Activated CD8-positive, alpha-beta memory T cell treated with anti-CD3 and anti-CD28 coated beads for 48 hours (primary cell): ENCODE measurements around the gene KRTAP1-3.
"Not testable (repeated sequence)": the region's sequence is repeated elsewhere in the genome, so short reads cannot be mapped to it uniquely, and the experiment has no call there.

Experiments used
- DNase-seq, 3 experiments: peaks; one replicate each; pipeline ENCODE4 v3.0.0-alpha.2; 2020; ENCODE audit warnings: low read depth in 2 of 3, low spot score in 2 of 3

Gene KRTAP1-3

GRCh38 chr17:41012326-41013120 is 22.2 kb downstream of the KRTAP1-3 start:
- DNase-seq = no peak

GRCh38 chr17:41010441-41010840 is 24.2 kb downstream of the KRTAP1-3 start:
- no peak for DNase-seq

GRCh38 chr17:41009936-41010335 is 24.7 kb downstream of the KRTAP1-3 start:
- DNase-seq = no peak

- DNase-seq = no peak
These were observed 25.3 kb downstream of the KRTAP1-3 start for GRCh38 chr17:41009301-41009760.

- no peak for DNase-seq
These were observed 25.9 kb downstream of the KRTAP1-3 start, which contains the start of gene KRTAP3-1 for GRCh38 chr17:41008811-41009210. Gene KRTAP3-1 (minus strand): TSS chr17:41009128. CDS start chr17:41009074, 54 bp downstream.

GRCh38 chr17:41004397-41004796 is 30.3 kb downstream of the KRTAP1-3 start:
- DNase-seq = no peak

GRCh38 chr17:41003926-41004325 is 30.7 kb downstream of the KRTAP1-3 start:
- no peak for DNase-seq

- no peak for DNase-seq
These were observed 31.9 kb downstream of the KRTAP1-3 start for GRCh38 chr17:41002814-41003213.

GRCh38 chr17:41001795-41002194 is 32.9 kb downstream of the KRTAP1-3 start:
- DNase-seq = no peak

GRCh38 chr17:40999563-40999962 is 35.1 kb downstream of the KRTAP1-3 start, which contains the start of gene KRTAP3-2:
Gene KRTAP3-2 (minus strand): TSS chr17:40999906. CDS start chr17:40999853, 53 bp downstream.
- not testable (repeated sequence) for DNase-seq

GRCh38 chr17:40997361-40997760 is 37.3 kb downstream of the KRTAP1-3 start:
- DNase-seq = no peak

GRCh38 chr17:40996829-40997228 is 37.8 kb downstream of the KRTAP1-3 start:
- no peak for DNase-seq

GRCh38 chr17:40995116-40995515 is 39.6 kb downstream of the KRTAP1-3 start:
- no peak for DNase-seq

- no peak for DNase-seq
These were observed 40.8 kb downstream of the KRTAP1-3 start, which contains the start of gene KRTAP3-3 for GRCh38 chr17:40993839-40994238. Gene KRTAP3-3 (minus strand): TSS chr17:40994164. CDS start chr17:40994097, 67 bp downstream.

GRCh38 chr17:40993084-40993483 is 41.6 kb downstream of the KRTAP1-3 start:
- DNase-seq = no peak

GRCh38 chr17:40992666-40993065 is 42.0 kb downstream of the KRTAP1-3 start:
- DNase-seq = no peak

GRCh38 chr17:40986920-40987319 is 47.8 kb downstream of the KRTAP1-3 start:
- DNase-seq = no peak

- DNase-seq = no peak
These were observed 50.4 kb downstream of the KRTAP1-3 start, which contains the start of gene KRT40 for GRCh38 chr17:40984226-40984625. Gene KRT40 (minus strand): TSS chr17:40984326. CDS start chr17:40984273, 53 bp downstream.
